GM13976 (cell line): Measurements from ENCODE around the gene POLR1A.

ENCODE experiments used
- DNase-seq: peaks from one replicate; pipeline ENCODE4 v3.0.0; 2012; ENCODE audit warnings: low spot score
- CTCF ChIP-seq: IDR thresholded peaks from 2 replicates; pipeline ENCODE4 v1.5.1; 2012; ENCODE audit warnings: borderline replicate concordance, mild to moderate bottlenecking; ENCODE audit not compliant: insufficient read depth; ENCODE audit errors: extremely low read depth, missing control alignments, control extremely low read depth
- in situ Hi-C: fragments of 300-500 bp; cut with MboI; formaldehyde crosslinking; loops from one replicate; pipeline ENCODE4 v1.12.0; 2022; ENCODE audit warnings: low sequenced_read_pairs, mixed read lengths, inconsistent platforms; ENCODE audit not compliant: unreplicated experiment

POLR1A gene

GRCh38 chr2:86027922-86028765 is 77.5 kb downstream of the POLR1A start:
- TF ChIP-seq CTCF, result no peak
- in situ Hi-C loops, result no loop called here
- no peak for DNase-seq

DNA sequence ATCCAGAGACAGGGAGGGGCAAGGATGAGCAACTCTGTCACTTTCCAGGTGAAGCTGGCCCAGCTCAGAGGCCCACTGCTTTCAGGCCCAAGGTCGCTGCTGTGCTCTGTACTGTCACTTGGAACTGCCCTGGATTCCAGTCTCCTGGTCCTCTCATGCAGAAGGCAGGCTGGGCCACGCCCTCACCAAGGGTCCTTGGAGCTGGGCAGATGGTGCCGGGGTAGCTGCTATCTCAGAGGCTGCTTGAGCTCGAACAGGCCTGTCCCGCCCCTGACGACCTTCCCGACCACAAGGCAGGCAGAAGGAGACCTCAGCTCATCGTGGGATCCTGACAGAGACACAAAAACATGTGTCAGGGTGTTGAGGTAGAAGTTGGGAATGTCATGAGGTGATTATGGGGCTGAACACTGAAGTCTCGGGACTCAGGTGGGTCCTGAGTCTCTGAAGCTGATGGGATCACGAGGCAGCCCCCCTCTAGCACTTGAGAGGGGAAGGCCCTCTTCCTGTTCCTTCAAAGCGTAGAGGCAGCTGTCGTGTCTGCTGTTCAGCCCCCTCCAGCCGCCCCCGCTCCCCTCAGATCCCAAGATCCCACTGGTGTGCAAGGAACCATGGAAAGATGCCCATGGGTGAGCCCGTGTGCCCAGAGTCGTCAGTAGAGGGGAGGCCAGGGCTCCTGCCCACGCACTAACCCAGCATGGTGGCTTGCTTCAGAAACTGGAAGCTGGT is 78.3 kb downstream of the POLR1A start:
- in situ Hi-C loops, result no loop called here
- TF ChIP-seq CTCF, result no peak

GRCh38 chr2:86026744-86027065 is 79.0 kb downstream of the POLR1A start:
- DNase-seq, result no peak
- TF ChIP-seq CTCF, result no peak
- in situ Hi-C loops, result no loop called here

More for the DNA sequence above, 78.3 kb downstream of the POLR1A start:
- DNase-seq, result no peak

GRCh38 chr2:86025976-86026743 is 79.5 kb downstream of the POLR1A start:
- TF ChIP-seq CTCF, result no peak
- DNase-seq, result no peak
- in situ Hi-C loops, result no loop called here

- TF ChIP-seq CTCF, result no peak
- DNase-seq, result no peak
- in situ Hi-C loops, result no loop called here
These were observed 80.4 kb downstream of the POLR1A start for GRCh38 chr2:86025229-86025820.

- in situ Hi-C loops, result no loop called here
- no peak for TF ChIP-seq CTCF
- DNase-seq, result no peak
These were observed 82.3 kb downstream of the POLR1A start for GRCh38 chr2:86023366-86023712.
